ENCODE data around the gene KSR1.
"Not testable (repeated sequence)": the region's sequence is repeated elsewhere in the genome, so short reads cannot be mapped to it uniquely, and the experiment has no call there.

The KSR1 gene

GRCh38 chr17:27640790-27641189 lies 184.5 kb downstream of the KSR1 start:
- Histone ChIP-seq H3K9ac (ENCODE audit: insufficient read length) (no peak overlapping the region), H3K36me3 (ENCODE audit: insufficient read depth, low read length) (no peaks in the 10 kb centered on the region), H3K27ac (no peak overlapping the region), H3K9me3 (ENCODE audit: low read depth, low read length) (no peaks in the 10 kb centered on the region), H3K4me3 (no peak overlapping the region)
- no peak for DNase-seq (ENCODE audit: low read depth, low spot score)
- TF ChIP-seq POLR2AphosphoS5 (IDR thresholded peaks at IDR 0.05; ENCODE audit: borderline replicate concordance, low read depth, low read length) (no peak), FOXP2 (optimal IDR thresholded peaks at IDR 0.05; ENCODE audit: control extremely low read depth, extremely low read length, insufficient read depth) (no peak), EZH2 (IDR thresholded peaks at IDR 0.05) (no peak)

DNA sequence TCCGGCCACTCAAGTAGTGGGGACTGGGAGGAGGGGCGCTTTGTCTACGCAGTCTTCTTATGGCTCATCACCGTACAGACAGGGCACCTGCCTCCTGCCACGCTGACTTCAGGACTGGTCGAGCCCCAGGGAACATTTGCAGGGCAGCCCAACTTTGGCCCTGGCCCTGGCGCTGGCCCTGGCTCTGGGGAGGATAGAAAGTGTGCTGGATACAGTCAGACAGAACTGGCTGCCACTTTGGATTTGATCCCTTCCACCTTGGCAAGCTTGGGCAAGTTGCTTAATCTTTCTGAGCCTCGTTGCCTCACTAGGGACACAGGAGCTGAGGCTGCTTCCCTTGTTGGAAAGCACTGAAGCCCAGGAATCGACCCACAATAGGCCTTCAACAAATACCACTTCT lies 188.3 kb downstream of the KSR1 start:
- H3K36me3 ChIP-seq (ENCODE audit: insufficient read depth, low read length), result no peaks in the 10 kb centered on the region
- no peaks in the 10 kb centered on the region for H3K9me3 ChIP-seq (ENCODE audit: low read depth, low read length)
- no peak overlapping the region for H3K27ac ChIP-seq
- H3K4me3 ChIP-seq, result no peak overlapping the region
- no peak for TF ChIP-seq EZH2 (IDR thresholded peaks at IDR 0.05)
- no peak for TF ChIP-seq POLR2AphosphoS5 (IDR thresholded peaks at IDR 0.05; ENCODE audit: borderline replicate concordance, low read depth, low read length)
- no peak for TF ChIP-seq FOXP2 (optimal IDR thresholded peaks at IDR 0.05; ENCODE audit: control extremely low read depth, extremely low read length, insufficient read depth)
- H3K9ac ChIP-seq (ENCODE audit: insufficient read length), result no peak overlapping the region
- no peak for DNase-seq (ENCODE audit: low read depth, low spot score)

GRCh38 chr17:27645621-27646020 lies 189.4 kb downstream of the KSR1 start:
- H3K27ac ChIP-seq; H3K4me3 ChIP-seq; H3K36me3 ChIP-seq (ENCODE audit: insufficient read depth, low read length); H3K9me3 ChIP-seq (ENCODE audit: low read depth, low read length); DNase-seq (ENCODE audit: low read depth, low spot score); H3K9ac ChIP-seq (ENCODE audit: insufficient read length): not testable (repeated sequence)

GRCh38 chr17:27646232-27646631 lies 190.0 kb downstream of the KSR1 start:
- TF ChIP-seq FOXP2 (optimal IDR thresholded peaks at IDR 0.05; ENCODE audit: control extremely low read depth, extremely low read length, insufficient read depth), result no peak
- no peak for TF ChIP-seq POLR2AphosphoS5 (IDR thresholded peaks at IDR 0.05; ENCODE audit: borderline replicate concordance, low read depth, low read length)
- TF ChIP-seq EZH2 (IDR thresholded peaks at IDR 0.05), result no peak
- no peak overlapping the region for H3K27ac ChIP-seq
- no peak overlapping the region for H3K4me3 ChIP-seq
- H3K9ac ChIP-seq (ENCODE audit: insufficient read length), result no peak overlapping the region
- H3K36me3 ChIP-seq (ENCODE audit: insufficient read depth, low read length), result no peaks in the 10 kb centered on the region
- no peaks in the 10 kb centered on the region for H3K9me3 ChIP-seq (ENCODE audit: low read depth, low read length)
- DNase-seq (ENCODE audit: low read depth, low spot score), result no peak

GRCh38 chr17:27647765-27648164 lies 191.5 kb downstream of the KSR1 start:
- H3K36me3 ChIP-seq (ENCODE audit: insufficient read depth, low read length), result no peaks in the 10 kb centered on the region
- no peak for TF ChIP-seq FOXP2 (optimal IDR thresholded peaks at IDR 0.05; ENCODE audit: control extremely low read depth, extremely low read length, insufficient read depth)
- no peak for TF ChIP-seq POLR2AphosphoS5 (IDR thresholded peaks at IDR 0.05; ENCODE audit: borderline replicate concordance, low read depth, low read length)
- TF ChIP-seq EZH2 (IDR thresholded peaks at IDR 0.05), result no peak
- no peak for DNase-seq (ENCODE audit: low read depth, low spot score)
- H3K4me3 ChIP-seq, result no peak overlapping the region
- no peaks in the 10 kb centered on the region for H3K9me3 ChIP-seq (ENCODE audit: low read depth, low read length)
- no peak overlapping the region for H3K27ac ChIP-seq
- no peak overlapping the region for H3K9ac ChIP-seq (ENCODE audit: insufficient read length)

- H3K4me3 ChIP-seq; H3K9me3 ChIP-seq (ENCODE audit: low read depth, low read length); H3K36me3 ChIP-seq (ENCODE audit: insufficient read depth, low read length); H3K9ac ChIP-seq (ENCODE audit: insufficient read length); H3K27ac ChIP-seq; DNase-seq (ENCODE audit: low read depth, low spot score): not testable (repeated sequence)
Observed at GRCh38 chr17:27649111-27649571, 192.9 kb downstream of the KSR1 start.

DNA sequence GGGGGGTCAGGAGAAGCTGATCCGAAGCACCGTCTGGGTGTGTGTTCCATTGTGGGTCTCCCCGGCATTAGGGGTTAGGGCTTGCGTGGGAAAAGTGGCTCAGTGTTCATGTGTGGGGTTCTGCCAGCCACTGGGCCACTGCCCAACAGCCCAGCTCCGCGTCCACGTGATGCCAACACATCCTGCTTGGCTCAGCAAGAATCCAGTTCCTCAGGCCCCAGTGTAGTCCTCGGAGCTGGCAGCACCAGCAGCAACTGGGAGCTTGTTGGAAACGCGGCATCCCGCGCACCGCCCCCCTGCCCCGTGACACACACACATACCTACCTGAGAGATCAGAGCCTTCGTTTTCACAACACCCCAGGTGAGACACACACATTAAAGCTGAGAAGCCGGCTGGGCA lies 193.7 kb downstream of the KSR1 start:
- no peaks in the 10 kb centered on the region for H3K36me3 ChIP-seq (ENCODE audit: insufficient read depth, low read length)
- no peak overlapping the region for H3K9ac ChIP-seq (ENCODE audit: insufficient read length)
- H3K4me3 ChIP-seq, result no peak overlapping the region
- TF ChIP-seq FOXP2 (optimal IDR thresholded peaks at IDR 0.05; ENCODE audit: control extremely low read depth, extremely low read length, insufficient read depth) (no peak), POLR2AphosphoS5 (IDR thresholded peaks at IDR 0.05; ENCODE audit: borderline replicate concordance, low read depth, low read length) (no peak), EZH2 (IDR thresholded peaks at IDR 0.05) (no peak)
- no peaks in the 10 kb centered on the region for H3K9me3 ChIP-seq (ENCODE audit: low read depth, low read length)
- no peak for DNase-seq (ENCODE audit: low read depth, low spot score)
- no peak overlapping the region for H3K27ac ChIP-seq

GRCh38 chr17:27650836-27651235 lies 194.6 kb downstream of the KSR1 start:
- no peak for TF ChIP-seq FOXP2 (optimal IDR thresholded peaks at IDR 0.05; ENCODE audit: control extremely low read depth, extremely low read length, insufficient read depth)
- no peak for TF ChIP-seq POLR2AphosphoS5 (IDR thresholded peaks at IDR 0.05; ENCODE audit: borderline replicate concordance, low read depth, low read length)
- no peak for TF ChIP-seq EZH2 (IDR thresholded peaks at IDR 0.05)
- no peak overlapping the region for H3K27ac ChIP-seq

DNA sequence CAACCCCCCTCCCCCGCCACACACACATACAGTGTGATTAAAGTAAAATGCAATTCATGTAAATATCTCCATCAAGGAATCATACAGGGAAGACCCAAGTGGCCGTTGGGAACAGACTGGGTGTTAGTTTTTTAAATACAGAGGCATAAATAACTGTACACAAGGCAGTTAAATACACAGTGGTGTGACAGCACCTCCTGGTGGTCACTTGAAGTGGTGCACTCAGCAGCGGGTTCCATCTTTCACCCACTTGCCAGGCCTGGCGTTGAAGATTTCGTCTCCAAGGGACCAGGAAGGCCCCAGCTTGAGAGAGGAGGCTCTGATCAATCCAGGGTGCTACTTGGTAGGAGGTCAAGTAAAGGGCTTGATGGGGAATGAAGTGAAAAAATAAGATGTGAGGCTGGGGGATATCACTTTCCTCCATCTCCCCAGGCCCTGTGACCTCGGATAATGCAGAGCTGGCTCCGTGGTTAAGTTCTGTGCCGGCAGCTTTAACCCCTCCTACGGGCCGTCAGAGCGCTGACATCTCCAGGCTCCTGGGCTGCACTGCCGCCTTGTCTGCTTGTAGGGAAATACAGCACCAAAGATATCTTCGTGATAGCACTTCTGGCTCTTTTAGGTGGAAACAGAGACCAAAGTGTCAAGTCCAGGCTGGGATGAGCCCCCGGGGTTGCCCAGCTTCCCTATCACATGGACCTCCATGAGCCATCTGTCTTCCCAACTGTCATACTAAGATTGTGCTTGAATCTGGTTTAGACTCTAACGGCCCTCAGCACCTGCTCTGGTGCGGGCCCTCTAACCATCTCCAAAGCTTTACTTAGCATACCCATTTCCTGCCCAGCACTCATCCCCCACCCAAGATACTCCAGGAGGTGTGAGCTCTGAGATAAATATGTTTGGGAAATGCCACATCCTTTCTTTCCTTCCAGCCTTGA lies 195.4 kb downstream of the KSR1 start:
- no peak for TF ChIP-seq POLR2AphosphoS5 (IDR thresholded peaks at IDR 0.05; ENCODE audit: borderline replicate concordance, low read depth, low read length)
- no peak for TF ChIP-seq EZH2 (IDR thresholded peaks at IDR 0.05)
- TF ChIP-seq FOXP2 (optimal IDR thresholded peaks at IDR 0.05; ENCODE audit: control extremely low read depth, extremely low read length, insufficient read depth), result no peak
- Histone ChIP-seq H3K9ac (ENCODE audit: insufficient read length) (no peak overlapping the region), H3K27ac (no peak overlapping the region), H3K9me3 (ENCODE audit: low read depth, low read length) (no peaks in the 10 kb centered on the region), H3K36me3 (ENCODE audit: insufficient read depth, low read length) (no peaks in the 10 kb centered on the region), H3K4me3 (no peak overlapping the region)
- DNase-seq (ENCODE audit: low read depth, low spot score), result no peak

More at GRCh38 chr17:27650836-27651235, 194.6 kb downstream of the KSR1 start:
- Histone ChIP-seq H3K36me3 (ENCODE audit: insufficient read depth, low read length) (no peaks in the 10 kb centered on the region), H3K9me3 (ENCODE audit: low read depth, low read length) (no peaks in the 10 kb centered on the region), H3K9ac (ENCODE audit: insufficient read length) (no peak overlapping the region), H3K4me3 (no peak overlapping the region)
- DNase-seq (ENCODE audit: low read depth, low spot score), result no peak

GRCh38 chr17:27653449-27653971 lies 197.3 kb downstream of the KSR1 start:
- H3K4me3 ChIP-seq; H3K36me3 ChIP-seq (ENCODE audit: insufficient read depth, low read length); H3K27ac ChIP-seq; DNase-seq (ENCODE audit: low read depth, low spot score); H3K9me3 ChIP-seq (ENCODE audit: low read depth, low read length); H3K9ac ChIP-seq (ENCODE audit: insufficient read length): not testable (repeated sequence)
